HG03378 (cell line): ENCODE data around the gene SPAG4.
A peak's percentile ranks its signal among the peaks of the same experiment; 100 is the strongest.

Experiments
- ATAC-seq: cut with Tn5 transposase; IDR thresholded peaks from one replicate; pipeline ENCODE4 v1.9.1; 2021; ENCODE audit warnings: mild to moderate bottlenecking, moderate library complexity; ENCODE audit not compliant: unreplicated experiment

Gene SPAG4

DNA sequence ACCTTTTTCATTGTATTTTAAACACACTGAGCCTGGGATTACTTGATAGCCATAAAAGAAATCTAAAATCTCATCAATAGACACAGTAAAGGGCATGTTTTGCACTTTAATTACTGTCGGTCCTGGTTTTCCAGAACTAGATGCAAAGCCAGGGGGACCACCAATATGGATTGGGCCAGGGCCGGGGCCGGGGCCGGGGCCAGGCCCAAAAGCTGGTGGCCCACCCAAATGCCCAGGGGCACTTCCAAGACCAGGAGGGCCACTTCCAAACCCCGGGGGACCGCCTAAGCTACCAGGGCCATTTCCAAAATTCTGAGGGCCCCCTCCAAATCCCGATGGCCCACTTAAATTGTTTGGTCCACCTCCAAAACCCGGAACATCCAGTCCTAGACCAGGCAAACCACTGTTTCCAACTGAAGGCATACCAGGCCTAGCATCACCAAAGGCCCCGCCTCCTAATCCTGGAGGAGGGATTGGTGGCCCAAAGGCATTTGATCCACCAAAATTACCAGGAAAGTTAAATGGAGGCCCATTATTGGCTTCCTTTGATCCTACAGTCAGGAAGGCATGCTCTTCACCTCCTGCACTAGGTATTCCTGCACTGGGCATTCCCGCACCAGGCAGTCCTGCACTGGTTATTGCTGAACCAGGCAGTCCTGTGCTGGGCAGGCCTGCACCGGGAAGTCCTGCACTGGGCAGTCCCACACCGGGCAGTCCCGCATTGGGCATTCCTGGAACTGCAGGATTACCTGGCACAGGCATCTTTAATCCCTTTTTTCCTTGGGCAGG, 37.2 kb downstream of the SPAG4 start:
- ATAC-seq = no peak

- no peak for ATAC-seq
Measured at GRCh38 chr20:35653430-35653734, 37.8 kb downstream of the SPAG4 start.

GRCh38 chr20:35653893-35654292, 38.3 kb downstream of the SPAG4 start:
- no peak for ATAC-seq

DNA sequence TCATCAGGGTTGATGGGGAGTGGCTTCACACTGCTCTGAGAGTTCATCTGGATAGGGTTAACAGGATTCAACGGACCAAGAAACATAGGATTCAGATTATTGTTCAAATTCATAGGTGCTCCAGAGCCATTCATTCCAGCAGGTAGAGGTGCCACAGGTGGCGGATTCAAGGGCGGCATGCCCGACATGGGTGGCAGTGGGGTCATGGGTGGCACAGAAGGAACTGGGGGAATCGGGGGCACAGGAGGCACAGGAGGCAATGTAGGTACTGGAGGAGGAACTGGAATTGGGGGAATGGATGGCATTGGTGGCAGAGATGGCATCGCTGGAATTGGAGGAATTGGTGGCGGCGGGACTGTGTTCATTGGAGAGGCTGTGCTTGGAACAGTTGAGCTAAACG, 38.8 kb downstream of the SPAG4 start:
- no peak for ATAC-seq

GRCh38 chr20:35657271-35657670, 41.6 kb downstream of the SPAG4 start:
- no peak for ATAC-seq

- no peak for ATAC-seq
Measured at GRCh38 chr20:35660122-35660937, 44.7 kb downstream of the SPAG4 start.

- ATAC-seq = no peak
Measured at GRCh38 chr20:35661053-35661452, 45.4 kb downstream of the SPAG4 start.

DNA sequence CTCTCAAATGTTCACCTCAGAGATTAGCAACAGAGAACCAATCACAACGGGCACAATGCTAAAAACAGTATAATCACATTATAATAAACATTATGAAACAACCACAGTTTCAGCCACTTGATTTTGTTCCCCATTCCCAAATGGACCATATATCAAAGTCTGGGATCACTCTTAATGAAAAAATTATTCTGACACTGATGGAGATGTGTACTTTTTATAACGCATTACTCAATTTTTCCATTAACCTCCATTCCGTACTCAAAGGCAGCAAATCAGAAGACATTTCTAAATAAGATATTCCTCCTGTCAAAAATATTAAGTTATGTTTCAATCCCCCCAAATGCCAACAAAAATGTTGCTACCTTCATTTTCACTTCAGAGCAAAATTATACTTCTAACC, 46.3 kb downstream of the SPAG4 start:
- no peak for ATAC-seq

- no peak for ATAC-seq
Measured at GRCh38 chr20:35662551-35662950, 46.9 kb downstream of the SPAG4 start.

DNA sequence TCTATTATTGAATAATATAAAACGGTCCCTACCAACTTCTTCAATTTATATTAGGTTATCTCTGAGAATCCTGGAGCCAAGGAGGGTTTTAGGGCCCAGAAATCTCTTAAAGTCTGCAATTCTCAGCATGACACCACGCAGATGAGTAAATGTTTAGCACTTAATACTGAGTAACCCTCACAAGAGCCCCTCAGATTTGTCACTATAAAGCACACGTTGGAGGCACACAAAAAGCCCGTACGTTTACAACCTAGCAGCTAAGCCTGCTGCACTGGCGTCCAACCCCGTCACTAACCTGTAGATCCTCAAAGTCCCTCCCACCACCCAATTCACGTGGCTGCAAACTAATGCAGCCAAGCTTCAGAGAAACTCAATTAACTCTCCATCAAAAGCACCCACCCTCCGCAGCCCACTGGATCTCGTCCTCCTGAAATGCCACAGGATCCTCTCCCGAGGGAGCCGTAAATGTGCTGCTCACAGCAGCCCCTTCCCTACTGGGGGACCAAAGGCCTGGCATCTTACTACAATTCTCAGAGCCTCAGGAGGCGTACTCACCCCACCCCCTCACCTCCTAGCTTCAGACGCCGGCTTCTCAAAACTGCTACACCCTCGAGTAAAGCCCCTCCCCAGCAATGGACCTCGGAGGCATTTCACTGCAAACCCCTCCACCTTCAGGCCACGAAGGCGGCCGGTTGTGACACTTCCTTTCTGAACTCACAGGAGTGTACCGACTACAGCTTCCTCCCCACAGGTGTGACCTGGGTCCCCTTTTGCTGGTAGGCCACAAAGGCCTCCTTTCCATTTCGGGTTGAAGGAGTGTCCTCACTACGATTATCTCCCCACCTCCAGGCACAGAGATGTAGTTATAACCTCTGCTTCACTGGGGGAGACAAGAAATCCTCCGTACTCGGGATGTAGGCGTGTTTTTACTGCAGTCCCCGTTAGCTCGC, 48.2 kb downstream of the SPAG4 start:
- peak; percentile 29 for ATAC-seq

DNA sequence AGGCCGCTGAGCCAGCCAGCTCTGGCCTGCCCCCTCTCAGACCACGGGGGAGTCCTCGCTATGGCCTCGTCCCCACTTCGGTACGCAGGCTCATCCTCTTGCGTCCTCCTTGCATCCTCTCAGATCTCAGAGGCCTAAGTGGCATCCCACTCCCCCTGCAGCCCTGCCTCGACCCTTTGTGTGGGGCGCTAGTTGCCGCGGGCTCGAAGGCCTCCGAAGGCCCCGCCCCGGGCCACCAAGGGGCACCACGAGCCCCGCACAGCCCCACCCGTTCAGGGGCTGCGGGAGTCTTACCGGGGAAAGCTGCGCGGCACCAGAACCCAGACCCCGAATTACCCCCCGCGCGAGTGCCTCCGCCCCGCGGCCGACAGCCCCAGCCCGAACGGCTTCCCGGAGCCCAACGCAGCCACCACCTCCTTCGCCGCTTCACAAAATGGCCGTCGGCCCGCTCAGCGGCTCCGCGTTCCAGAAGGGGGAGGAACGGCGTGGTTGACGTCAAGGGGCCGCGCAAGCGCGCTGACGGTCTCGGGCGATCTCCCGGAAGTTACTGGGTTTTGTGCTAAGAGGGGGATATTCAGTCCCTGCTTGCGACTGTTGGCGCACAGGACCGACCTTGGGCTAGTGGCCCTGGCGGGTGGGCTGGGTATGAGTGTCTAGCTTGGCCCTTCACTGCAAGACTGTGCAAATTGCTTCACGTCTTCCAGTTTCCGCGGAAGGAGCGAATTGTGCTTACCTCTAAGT, 49.0 kb downstream of the SPAG4 start, which contains the start of the genes CPNE1 and RBM12:
CPNE1 (minus strand) TSS at position 435 of the 741 bp plus-strand sequence. CDS start 31,977 bp downstream, outside the sequence.
RBM12 (minus strand) TSS at position 435 of the 741 bp plus-strand sequence. CDS start 9,578 bp downstream, outside the sequence.
- peak; percentile 63 for ATAC-seq

- ATAC-seq = no peak
Measured at GRCh38 chr20:35665949-35666288, 50.3 kb downstream of the SPAG4 start.

DNA sequence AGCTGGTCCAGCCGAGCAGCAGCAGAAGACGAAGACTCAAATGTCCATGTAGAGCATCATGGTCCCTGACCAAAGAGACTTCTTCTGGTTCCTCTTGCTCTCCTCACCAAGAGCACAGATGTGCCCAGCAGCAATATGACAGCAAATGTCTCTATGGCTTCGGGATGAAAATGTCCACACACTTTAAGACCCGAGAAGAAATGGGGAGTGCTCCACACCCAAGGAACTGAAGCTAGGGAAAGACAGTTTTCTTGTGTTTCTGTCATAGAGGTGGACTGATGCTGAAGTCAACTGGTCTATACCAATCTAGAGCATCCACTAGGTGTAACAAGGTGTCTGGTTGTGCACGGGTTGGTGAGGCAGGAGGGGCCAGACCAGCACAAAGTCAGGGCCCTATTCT, 53.6 kb downstream of the SPAG4 start:
- ATAC-seq = no peak

DNA sequence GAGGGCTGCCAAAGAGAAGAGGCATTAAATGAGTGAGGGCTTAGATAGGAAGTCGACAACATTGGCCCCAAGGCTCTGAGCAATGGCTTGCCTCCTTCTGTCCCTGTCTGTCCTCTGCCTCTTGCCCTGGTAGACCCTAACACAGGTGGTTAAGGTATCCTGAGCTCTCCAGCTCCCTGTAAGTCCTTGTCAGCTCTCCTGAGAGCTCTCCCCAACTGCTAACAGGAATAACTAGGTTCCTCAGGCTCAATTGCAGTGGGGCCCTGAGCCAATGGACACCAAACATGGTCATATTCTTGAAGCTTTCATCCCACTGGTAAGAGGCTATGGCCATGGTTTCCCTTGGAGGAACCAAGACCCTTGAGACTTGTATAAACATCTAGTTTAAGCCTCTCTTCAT, 54.1 kb downstream of the SPAG4 start:
- ATAC-seq = no peak
